Sigmoid colon (tissue), 7 donors: ENCODE data around the gene KLF11. TPM values are rescaled to one million over a fixed set of nuclear protein-coding genes. Genes with fewer than 3 reads are reported as not detected.

ENCODE experiments used
- DNase-seq: peaks from one replicate; pipeline ENCODE4 v3.0.0-alpha.2; 2019
- H3K27ac ChIP-seq, 4 donors: fragments of 200-600 bp; sonication (generic); one replicate each; pipeline ENCODE4 v1.5.1; 2016 to 2019; ENCODE audit warnings: mild to moderate bottlenecking in 1 of 4
- H3K27me3 ChIP-seq, 3 donors: fragments of 200-600 bp; sonication (generic); one replicate each; pipeline ENCODE4 v1.5.1; 2019; ENCODE audit warnings: mild to moderate bottlenecking in 1 of 3
- H3K36me3 ChIP-seq, 4 donors: fragments of 200-600 bp; sonication (generic); one replicate each; pipeline ENCODE4 v1.5.1; 2016 to 2019
- H3K4me1 ChIP-seq, 4 donors: fragments of 200-600 bp; sonication (generic); one replicate each; pipeline ENCODE4 v1.5.1; 2017 to 2019
- H3K4me3 ChIP-seq, 4 donors: fragments of 200-600 bp; sonication (generic); one replicate each; pipeline ENCODE4 v1.5.1; 2017 to 2019; ENCODE audit warnings: mild to moderate bottlenecking in 2 of 4, moderate library complexity in 1 of 4
- H3K9me3 ChIP-seq, 4 donors: fragments of 200-600 bp in 3 of 4; sonication (generic) in 3 of 4; one replicate each; pipeline versions ENCODE4 v1.5.1 to v1.6.1; 2013 to 2019
- EP300 ChIP-seq, 4 donors: sonication (generic); formaldehyde crosslinking; IDR thresholded peaks; one replicate each; pipeline ENCODE4 v1.6.1; 2017; ENCODE audit warnings: antibody characterized with exemption in 4 of 4
- POLR2A ChIP-seq, 2 donors: fragments of 450-650 bp; IDR thresholded peaks; one replicate each; pipeline ENCODE4 v1.6.1; 2016; ENCODE audit warnings: antibody characterized with exemption in 2 of 2, mild to moderate bottlenecking in 2 of 2, moderate library complexity in 2 of 2
- POLR2AphosphoS5 ChIP-seq, 4 donors: sonication (generic); formaldehyde crosslinking; IDR thresholded peaks; one replicate each; pipeline ENCODE4 v1.6.1; 2017; ENCODE audit warnings: antibody characterized with exemption in 4 of 4
- WGBS, 2 donors: extraction: QIAGEN DNeasy Blood & Tissue Kit; methylation state at CpG; one replicate each; pipeline ENCODE4 v1.1.7; 2013; 5-methylcytosine and 5-hydroxymethylcytosine counted together
- intact Hi-C: fragments of 100-400 bp; cut with DNase I; formaldehyde crosslinking; loops from one replicate; pipeline ENCODE4 v1.15.1; 2023
- polyA plus RNA-seq, 3 donors: library from polyadenylated mRNA; stranded (reverse); fragments of 200-250 nt; gene quantifications; one replicate each; pipeline ENCODE4 v1.2.3, GENCODE V29; 2013
- total RNA-seq, 4 donors: library from RNA; depleted of rRNA; stranded (reverse); fragments of >200 nt; gene quantifications; one replicate each; pipeline ENCODE4 v1.1.0, GENCODE V29; 2016
- TF ChIP-seq, protein P1 (sequence below), 4 experiments: fragments of 450-650 bp in 3 of 4; fragments of 200-600 bp in 1 of 4; IDR thresholded peaks; one replicate each; pipeline ENCODE4 v1.5.1; 2016 to 2019; ENCODE audit warnings: antibody characterized with exemption in 4 of 4, mild to moderate bottlenecking in 3 of 4, moderate library complexity in 2 of 4
- donor health status: healthy with polysubstance abuse.
- donor health status: Bipolar disorder and iron deficiency.
- donor health status: healthy.

Gene KLF11
- total and polyA plus RNA-seq, 7 donors, result 3.9 to 41.3 (median 18.5) TPM

DNA sequence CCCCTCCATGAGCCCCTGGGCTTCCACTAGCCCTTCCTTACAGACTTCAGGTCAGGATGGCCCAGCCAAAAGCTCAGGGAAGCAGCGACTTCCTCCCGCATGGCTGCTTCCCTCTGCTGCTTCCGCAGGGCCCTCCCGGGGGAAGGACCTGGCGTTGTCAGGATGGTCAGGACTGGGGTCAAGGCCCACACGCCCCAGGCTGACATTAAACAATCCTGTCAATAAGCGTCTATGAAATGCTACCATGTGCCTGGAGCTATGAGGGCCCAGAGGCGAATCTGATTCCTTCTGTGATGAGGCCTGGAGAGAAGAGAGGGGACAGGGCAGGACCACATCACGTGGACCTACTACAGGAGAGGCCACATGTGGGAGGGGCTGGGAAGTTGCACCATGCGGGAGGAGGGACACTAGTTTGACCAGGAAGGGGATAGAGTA lies 19.6 kb downstream of the KLF11 start:
- 79 to 89% methylated on average over 10 of the region's 10 CpGs for WGBS, 2 donors
- Histone ChIP-seq H3K4me1 (peaks cover 0 to 10% (median 4%) of the 10 kb centered on the region in 4 donors), H3K27me3 (no peaks in the 10 kb centered on the region), H3K27ac (no peak overlapping the region), H3K36me3 (peaks cover 0 to 9% (median 0%) of the 10 kb centered on the region in 4 donors), H3K9me3 (no peaks in the 10 kb centered on the region), H3K4me3 (no peak overlapping the region)
- TF ChIP-seq POLR2AphosphoS5 (IDR thresholded peaks at IDR 0.05), result no peak
- no peak for TF ChIP-seq POLR2A (IDR thresholded peaks at IDR 0.05)
- no peak for TF ChIP-seq EP300 (IDR thresholded peaks at IDR 0.05)
- TF ChIP-seq, protein P1, sequence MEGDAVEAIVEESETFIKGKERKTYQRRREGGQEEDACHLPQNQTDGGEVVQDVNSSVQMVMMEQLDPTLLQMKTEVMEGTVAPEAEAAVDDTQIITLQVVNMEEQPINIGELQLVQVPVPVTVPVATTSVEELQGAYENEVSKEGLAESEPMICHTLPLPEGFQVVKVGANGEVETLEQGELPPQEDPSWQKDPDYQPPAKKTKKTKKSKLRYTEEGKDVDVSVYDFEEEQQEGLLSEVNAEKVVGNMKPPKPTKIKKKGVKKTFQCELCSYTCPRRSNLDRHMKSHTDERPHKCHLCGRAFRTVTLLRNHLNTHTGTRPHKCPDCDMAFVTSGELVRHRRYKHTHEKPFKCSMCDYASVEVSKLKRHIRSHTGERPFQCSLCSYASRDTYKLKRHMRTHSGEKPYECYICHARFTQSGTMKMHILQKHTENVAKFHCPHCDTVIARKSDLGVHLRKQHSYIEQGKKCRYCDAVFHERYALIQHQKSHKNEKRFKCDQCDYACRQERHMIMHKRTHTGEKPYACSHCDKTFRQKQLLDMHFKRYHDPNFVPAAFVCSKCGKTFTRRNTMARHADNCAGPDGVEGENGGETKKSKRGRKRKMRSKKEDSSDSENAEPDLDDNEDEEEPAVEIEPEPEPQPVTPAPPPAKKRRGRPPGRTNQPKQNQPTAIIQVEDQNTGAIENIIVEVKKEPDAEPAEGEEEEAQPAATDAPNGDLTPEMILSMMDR (IDR thresholded peaks at IDR 0.05), result no peak
- DNase-seq, result no peak
- intact Hi-C loops, result no loop called here

GRCh38 chr2:10063566-10063965 lies 20.2 kb downstream of the KLF11 start:
- H3K27ac ChIP-seq, result no peak overlapping the region
- WGBS, 2 donors, result 86 to 92% methylated on average over 9 of the region's 9 CpGs
- H3K36me3 ChIP-seq, result peaks cover 0 to 9% (median 0%) of the 10 kb centered on the region in 4 donors
- no peaks in the 10 kb centered on the region for H3K9me3 ChIP-seq
- DNase-seq, result no peak
- H3K4me3 ChIP-seq, result no peak overlapping the region
- peaks cover 0 to 8% (median 4%) of the 10 kb centered on the region in 4 donors for H3K4me1 ChIP-seq
- no peaks in the 10 kb centered on the region for H3K27me3 ChIP-seq
- TF ChIP-seq EP300 (IDR thresholded peaks at IDR 0.05) (no peak), POLR2AphosphoS5 (IDR thresholded peaks at IDR 0.05) (no peak), POLR2A (IDR thresholded peaks at IDR 0.05) (no peak)
- TF ChIP-seq, protein P1 (IDR thresholded peaks at IDR 0.05), result no peak
- intact Hi-C loops, result no loop called here

DNA sequence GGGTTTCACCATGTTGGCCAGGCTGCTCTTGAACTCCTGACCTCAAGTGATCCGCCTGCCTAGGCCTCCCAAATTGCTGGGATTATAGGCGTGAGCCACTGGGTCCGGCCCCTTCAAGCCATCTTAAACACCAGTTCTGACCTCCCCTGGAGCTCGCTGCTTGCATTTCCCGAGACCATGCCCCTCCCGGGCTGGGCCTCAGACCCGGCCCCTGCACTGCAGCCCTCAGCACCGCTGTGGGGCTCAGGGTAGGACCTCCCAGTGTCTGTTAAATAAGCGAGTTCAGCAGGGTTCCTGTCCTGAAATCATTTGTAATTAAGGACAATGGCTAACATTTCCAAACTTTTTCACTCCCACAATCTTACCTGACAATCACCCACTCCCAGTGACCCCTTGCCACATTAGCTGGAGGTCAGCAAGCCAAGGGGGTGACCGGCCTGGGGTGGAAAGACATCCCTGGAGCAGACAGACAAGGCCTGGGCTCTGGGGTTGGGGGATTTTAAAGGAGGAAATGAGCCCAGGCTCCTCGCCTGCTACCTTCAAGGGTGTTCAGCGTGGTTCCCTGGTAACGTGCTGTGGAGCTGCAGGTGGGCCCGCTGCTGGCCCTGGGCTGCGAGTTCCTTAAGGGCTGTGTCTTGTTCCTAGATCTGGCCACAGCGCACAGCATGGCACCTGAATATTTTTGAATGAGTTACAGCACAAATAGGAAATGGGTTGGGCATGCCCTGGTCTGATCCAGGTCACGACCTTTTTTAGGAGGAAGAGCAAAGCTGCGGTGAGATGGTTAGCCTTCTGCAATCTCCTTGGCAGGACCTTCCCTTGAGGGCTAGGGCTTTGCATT lies 21.8 kb downstream of the KLF11 start:
- Histone ChIP-seq H3K27ac (no peak overlapping the region), H3K4me3 (no peak overlapping the region), H3K36me3 (peaks cover 0 to 9% (median 0%) of the 10 kb centered on the region in 4 donors), H3K27me3 (no peaks in the 10 kb centered on the region), H3K9me3 (no peaks in the 10 kb centered on the region), H3K4me1 (peaks cover 0 to 6% (median 3%) of the 10 kb centered on the region in 4 donors)
- TF ChIP-seq POLR2AphosphoS5 (IDR thresholded peaks at IDR 0.05) (no peak), POLR2A (IDR thresholded peaks at IDR 0.05) (no peak), EP300 (IDR thresholded peaks at IDR 0.05) (no peak)
- TF ChIP-seq, protein P1 (IDR thresholded peaks at IDR 0.05), result no peak
- WGBS, 2 donors, result 86 to 88% methylated on average over 18 of the region's 18 CpGs
- intact Hi-C loops, result no loop called here
- no peak for DNase-seq

DNA sequence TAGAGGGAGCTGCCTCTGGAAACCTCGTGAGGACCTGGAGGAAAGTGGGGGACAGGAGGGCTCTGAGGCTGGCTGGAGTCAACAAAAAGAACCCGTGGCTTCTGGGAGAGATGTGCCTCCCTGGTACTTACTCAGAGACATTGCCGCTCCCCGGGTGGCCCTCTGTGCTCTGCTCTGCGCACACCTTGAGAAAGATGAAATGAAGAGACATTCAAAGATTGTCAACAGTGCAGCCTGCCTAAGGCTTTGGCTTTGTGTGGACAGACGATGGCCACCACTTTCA lies 22.4 kb downstream of the KLF11 start:
- no peak for DNase-seq
- Histone ChIP-seq H3K27ac (no peak overlapping the region), H3K36me3 (peaks cover 0 to 9% (median 0%) of the 10 kb centered on the region in 4 donors), H3K4me1 (peaks cover 0 to under 1% (median 0%) of the 10 kb centered on the region in 4 donors), H3K27me3 (no peaks in the 10 kb centered on the region), H3K9me3 (no peaks in the 10 kb centered on the region), H3K4me3 (no peak overlapping the region)
- TF ChIP-seq, protein P1 (IDR thresholded peaks at IDR 0.05), result no peak
- TF ChIP-seq POLR2A (IDR thresholded peaks at IDR 0.05), result no peak
- TF ChIP-seq POLR2AphosphoS5 (IDR thresholded peaks at IDR 0.05), result no peak
- TF ChIP-seq EP300 (IDR thresholded peaks at IDR 0.05), result no peak
- 88 to 90% methylated on average over 6 of the region's 6 CpGs for WGBS, 2 donors
- intact Hi-C loops, result no loop called here
